H9 (cell line): ENCODE results near the gene TBC1D22A. TPM values are rescaled to one million over a fixed set of nuclear protein-coding genes. Genes with fewer than 3 reads are reported as not detected.

Experiments
- DNase-seq: peaks from one replicate; pipeline ENCODE4 v3.0.0-alpha.2; 2017
- H2AFZ ChIP-seq: one replicate; pipeline ENCODE4 v1.6.1; 2013; ENCODE audit warnings: mild to moderate bottlenecking, low read length, control low read depth, moderate library complexity
- H2AK5ac ChIP-seq: 2 replicates; pipeline ENCODE4 v1.6.1; 2013; ENCODE audit warnings: low read length, control low read depth, mixed read lengths; ENCODE audit not compliant: insufficient read length
- H2BK120ac ChIP-seq: one replicate; pipeline ENCODE4 v1.6.1; 2013; ENCODE audit warnings: low read depth, mild to moderate bottlenecking, low read length, control low read depth, inconsistent platforms; ENCODE audit not compliant: poor library complexity, severe bottlenecking
- H2BK12ac ChIP-seq: 2 replicates; pipeline ENCODE4 v1.6.1; 2013; ENCODE audit warnings: low read length, control low read depth, mixed read lengths, low read depth; ENCODE audit not compliant: insufficient read length
- H2BK15ac ChIP-seq: 2 replicates; pipeline ENCODE4 v1.6.1; 2013; ENCODE audit warnings: low read depth, low read length, control low read depth
- H2BK20ac ChIP-seq: one replicate; pipeline ENCODE4 v1.6.1; 2013; ENCODE audit warnings: low read depth, mild to moderate bottlenecking, low read length, control low read depth, inconsistent platforms; ENCODE audit not compliant: poor library complexity, severe bottlenecking
- H2BK5ac ChIP-seq: 2 replicates; pipeline ENCODE4 v1.6.1; 2013; ENCODE audit warnings: low read length, control low read depth, mixed read lengths; ENCODE audit not compliant: insufficient read length
- H3K14ac ChIP-seq: 2 replicates; pipeline ENCODE4 v1.6.1; 2013; ENCODE audit warnings: low read length, control low read depth; ENCODE audit not compliant: insufficient read depth
- H3K18ac ChIP-seq: 2 replicates; pipeline ENCODE4 v1.6.1; 2013; ENCODE audit warnings: low read depth, mild to moderate bottlenecking, mixed read lengths, low read length, control low read depth; ENCODE audit not compliant: insufficient read length
- H3K23ac ChIP-seq: 2 replicates; pipeline ENCODE4 v1.6.1; 2013; ENCODE audit warnings: low read length, control low read depth, mixed read lengths, low read depth; ENCODE audit not compliant: insufficient read length
- H3K23me2 ChIP-seq: 2 replicates; pipeline ENCODE4 v1.6.1; 2013; ENCODE audit warnings: low read depth, mild to moderate bottlenecking, mixed read lengths, low read length, control low read depth; ENCODE audit not compliant: insufficient read length, poor library complexity, severe bottlenecking
- H3K27ac ChIP-seq: 2 replicates; pipeline ENCODE4 v1.5.1; 2013; ENCODE audit warnings: low read length, control low read depth, mixed read lengths, low read depth; ENCODE audit not compliant: insufficient read length
- H3K27me3 ChIP-seq: 2 replicates; pipeline ENCODE4 v1.6.1; 2013; ENCODE audit warnings: low read length, control low read depth, inconsistent platforms; ENCODE audit not compliant: insufficient read depth
- H3K4ac ChIP-seq: 2 replicates; pipeline ENCODE4 v1.6.1; 2013; ENCODE audit warnings: low read depth, mild to moderate bottlenecking, control low read depth, inconsistent platforms, low read length, moderate library complexity
- H3K4me1 ChIP-seq: 2 replicates; pipeline ENCODE4 v1.6.1; 2013; ENCODE audit warnings: low read length, control low read depth, inconsistent platforms; ENCODE audit not compliant: insufficient read depth
- H3K4me2 ChIP-seq: 2 replicates; pipeline ENCODE4 v1.6.1; 2013; ENCODE audit warnings: low read length, control low read depth, mixed read lengths; ENCODE audit not compliant: insufficient read length, insufficient read depth
- H3K56ac ChIP-seq: 2 replicates; pipeline ENCODE4 v1.6.1; 2013; ENCODE audit warnings: low read depth, mild to moderate bottlenecking, mixed read lengths, low read length, control low read depth; ENCODE audit not compliant: insufficient read length
- H3K79me1 ChIP-seq: 2 replicates; pipeline ENCODE4 v1.6.1; 2013; ENCODE audit warnings: low read depth, mild to moderate bottlenecking, moderate library complexity, low read length, control low read depth, inconsistent platforms; ENCODE audit not compliant: insufficient read depth, poor library complexity, severe bottlenecking
- H3K79me2 ChIP-seq: 2 replicates; pipeline ENCODE4 v1.6.1; 2013; ENCODE audit warnings: low read length, control low read depth, inconsistent platforms; ENCODE audit not compliant: insufficient read depth
- H3K9ac ChIP-seq: 2 replicates; pipeline ENCODE4 v1.6.1; 2013; ENCODE audit warnings: low read length, control low read depth, mixed read lengths; ENCODE audit not compliant: insufficient read length; ENCODE audit errors: extremely low read depth
- H3K9me3 ChIP-seq: one replicate; pipeline ENCODE4 v1.6.1; 2013; ENCODE audit warnings: low read depth, low read length, inconsistent platforms; ENCODE audit not compliant: control insufficient read depth
- H3T11ph ChIP-seq: one replicate; pipeline ENCODE4 v1.6.1; 2013; ENCODE audit warnings: mild to moderate bottlenecking, low read length, control low read depth, inconsistent platforms
- H4K20me1 ChIP-seq: one replicate; pipeline ENCODE4 v1.6.1; 2013; ENCODE audit not compliant: control insufficient read depth, insufficient read length, insufficient read depth
- H4K5ac ChIP-seq: 2 replicates; pipeline ENCODE4 v1.6.1; 2013; ENCODE audit warnings: low read depth, mild to moderate bottlenecking, mixed read lengths, low read length, control low read depth; ENCODE audit not compliant: insufficient read length
- H4K8ac ChIP-seq: replicated peaks from 2 replicates; pipeline ENCODE4 v1.6.1; 2013; ENCODE audit warnings: low read length, control low read depth, mixed read lengths, low read depth; ENCODE audit not compliant: insufficient read length
- H4K91ac ChIP-seq: 2 replicates; pipeline ENCODE4 v1.6.1; 2013; ENCODE audit warnings: low read depth, mild to moderate bottlenecking, moderate library complexity, mixed read lengths, low read length, control low read depth; ENCODE audit not compliant: insufficient read length
- H3K27ac Mint-ChIP-seq, 3 experiments: 2 replicates in 2 of 3; 3 replicates in 1 of 3; pipeline ENCODE4 v1.8.0; 2020 to 2021; ENCODE audit warnings: mixed read lengths in 3 of 3, mild to moderate bottlenecking in 1 of 3, moderate library complexity in 1 of 3
- H3K27me3 Mint-ChIP-seq: 2 replicates; pipeline ENCODE4 v1.8.0; 2021; ENCODE audit warnings: low read depth, mild to moderate bottlenecking, moderate library complexity, mixed read lengths
- H3K36me3 Mint-ChIP-seq, 3 experiments: 2 replicates in 2 of 3; 3 replicates in 1 of 3; pipeline ENCODE4 v1.8.0; 2020 to 2021; ENCODE audit warnings: low read depth in 3 of 3, mixed read lengths in 3 of 3; ENCODE audit not compliant: insufficient read depth in 1 of 3
- H3K4me1 Mint-ChIP-seq, 2 experiments: 2 replicates each; pipeline ENCODE4 v1.8.0; 2020; ENCODE audit warnings: mixed read lengths in 2 of 2
- H3K4me3 Mint-ChIP-seq, 2 experiments: 2 replicates in 1 of 2; 3 replicates in 1 of 2; pipeline ENCODE4 v1.8.0; 2020 to 2021; ENCODE audit warnings: mild to moderate bottlenecking in 2 of 2, mixed read lengths in 2 of 2, moderate library complexity in 1 of 2
- H3K9me3 Mint-ChIP-seq, 2 experiments: 2 replicates in 1 of 2; 3 replicates in 1 of 2; pipeline ENCODE4 v1.8.0; 2020; ENCODE audit warnings: mild to moderate bottlenecking in 2 of 2, mixed read lengths in 2 of 2, moderate library complexity in 1 of 2
- CTCF ChIP-seq: fragments of 200-600 bp; sonication (generic); conservative IDR thresholded peaks from 3 replicates; pipeline ENCODE4 v1.8.0; 2021; ENCODE audit warnings: antibody characterized with exemption, mild to moderate bottlenecking
- WGBS: extraction: QIAGEN DNeasy Blood & Tissue Kit; methylation state at CpG from one replicate; pipeline ENCODE4 v1.1.7; 2013; ENCODE audit warnings: missing lambda C conversion rate, low lambda C conversion rate, mixed read lengths; ENCODE audit not compliant: insufficient read length; ENCODE audit errors: extremely low coverage; 5-methylcytosine and 5-hydroxymethylcytosine counted together
- total RNA-seq: library from RNA; stranded (reverse); gene quantifications from 2 replicates; pipeline ENCODE4 v1.2.1, GENCODE V29; 2021

TBC1D22A gene
- total RNA-seq, 1 experiment from 2014 or later, result 20.8 TPM

GRCh38 chr22:47001288-47001687 lies 238.8 kb downstream of the TBC1D22A start:
- DNase-seq, result no peak
- WGBS, result no CpG with 5 or more reads among the region's 9 CpGs
- Histone ChIP-seq H3K9me3 (no peaks in the 10 kb centered on the region), H3K18ac (no peak overlapping the region), H3T11ph (no peak overlapping the region), H3K4ac (no peak overlapping the region), H3K79me2 (no peaks in the 10 kb centered on the region), H4K8ac (no peak overlapping the region), H3K14ac (no peak overlapping the region), H4K5ac (no peak overlapping the region), H3K9ac (no peak overlapping the region), H2BK5ac (no peak overlapping the region), H4K20me1 (no peaks in the 10 kb centered on the region), H3K4me2 (no peak overlapping the region), H3K4me1 (no peaks in the 10 kb centered on the region), H2AK5ac (no peak overlapping the region), H3K56ac (no peak overlapping the region), H3K27ac (no peak overlapping the region), H3K27me3 (no peaks in the 10 kb centered on the region), H2BK12ac (no peak overlapping the region), H3K23me2 (no peaks in the 10 kb centered on the region), H3K23ac (no peak overlapping the region), H2BK20ac (no peak overlapping the region), H2BK120ac (no peak overlapping the region), H3K79me1 (no peaks in the 10 kb centered on the region), H2BK15ac (no peak overlapping the region), H4K91ac (no peak overlapping the region), H2AFZ (no peak overlapping the region)
- Mint-ChIP-seq H3K36me3 (peaks cover 0 to 6% (median 5%) of the 10 kb centered on the region in 3 experiments; a peak in 5 of 7 replicates), H3K9me3 (peaks cover 0 to 2% of the 10 kb centered on the region in 2 experiments; a peak in 1 of 5 replicates), H3K4me3 (no peak overlapping the region), H3K27ac (no peak overlapping the region), H3K27me3 (no peaks in the 10 kb centered on the region), H3K4me1 (peaks cover 2 to 8% of the 10 kb centered on the region in 2 experiments; a peak in 2 of 4 replicates)
- TF ChIP-seq CTCF, result no peak
